ENCODE measurements around the gene PLVAP. TPM values are rescaled to one million over a fixed set of nuclear protein-coding genes. Genes with fewer than 3 reads are reported as not detected.

Gene PLVAP
- total RNA-seq, 2 experiments from 2014 or later: not detected

DNA sequence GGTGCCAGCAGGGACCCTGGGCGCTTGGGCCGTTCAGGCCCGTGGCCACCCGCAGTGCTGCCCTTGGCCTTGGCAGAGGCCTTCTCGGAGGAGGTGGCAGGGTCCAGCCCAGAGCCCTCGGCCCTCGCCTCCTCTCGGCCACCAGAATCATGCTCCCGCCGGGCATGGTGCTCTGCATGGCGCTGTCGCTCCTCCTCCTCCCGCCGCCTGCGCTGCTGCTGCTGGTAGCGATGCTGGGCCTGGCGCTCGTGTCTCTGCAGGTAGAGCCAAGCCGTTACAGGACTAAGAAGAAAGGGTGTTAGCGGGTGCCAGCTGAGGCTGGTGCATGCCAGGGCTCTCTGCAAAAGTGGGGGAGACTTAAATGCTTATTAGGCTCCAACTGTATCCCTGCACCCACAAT lies 52.0 kb downstream of the PLVAP start:
- POLR2A ChIA-PET: interaction anchor here (0.7 kb wide), 1 partner anchor 10 kb away, joined by 3 read pairs; no protein-coding TSS in a partner anchor
- ATAC-seq (no peak), DNase-seq (no peak)
- H3K4me1 Mint-ChIP-seq: peaks cover 10% of the 10 kb centered on the region
- H3K9me3 Mint-ChIP-seq (ENCODE audit: low read depth): no peaks in the 10 kb centered on the region
- no peak overlapping the region for H3K4me3 Mint-ChIP-seq
- peaks cover 13% of the 10 kb centered on the region for H3K36me3 Mint-ChIP-seq (ENCODE audit: low read depth)
- no peaks in the 10 kb centered on the region for H3K27me3 Mint-ChIP-seq
- CTCF ChIA-PET: no interaction called here
- no peak overlapping the region for H3K27ac Mint-ChIP-seq
- intact Hi-C loops (cut with DNase I, micrococcal nuclease): no loop called here

DNA sequence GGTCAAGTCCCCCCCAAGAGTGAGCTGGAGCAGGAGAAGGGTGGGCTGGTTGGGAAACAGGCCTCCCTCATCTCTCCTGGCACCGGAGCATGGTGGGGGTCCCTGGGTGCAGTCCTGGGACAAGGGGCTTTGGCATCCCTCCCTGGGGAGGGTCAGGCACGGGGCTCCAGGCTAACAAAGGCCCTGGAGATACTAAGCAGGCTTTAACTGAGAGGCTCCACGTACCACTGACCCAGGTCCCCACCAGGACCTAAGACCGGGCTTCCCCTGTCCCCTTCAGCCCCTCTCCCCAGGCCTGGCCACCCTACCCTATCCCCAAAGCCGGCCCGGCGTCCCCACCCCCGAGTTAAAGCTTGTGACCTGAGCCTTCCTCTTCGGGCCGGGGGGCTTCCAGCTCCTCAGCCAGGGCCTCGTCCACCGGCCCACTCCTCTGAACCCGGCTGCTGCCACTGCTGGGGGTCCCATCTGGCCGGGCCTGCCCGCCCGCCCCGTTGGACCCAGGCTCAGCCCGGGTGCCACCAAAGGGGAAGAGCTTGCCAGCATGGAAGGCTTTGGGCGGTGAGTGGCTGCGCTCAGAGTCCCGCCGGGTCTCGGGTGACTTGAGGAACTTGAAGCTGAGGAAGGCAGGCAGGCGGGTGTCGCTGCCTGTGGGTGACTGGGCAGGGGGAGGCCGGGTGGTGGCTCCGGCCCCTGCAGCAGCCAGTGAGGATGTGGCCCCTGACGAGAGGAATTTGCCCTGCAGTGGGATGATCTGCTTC lies 52.6 kb downstream of the PLVAP start:
- H3K4me3 Mint-ChIP-seq: no peak overlapping the region
- POLR2A ChIA-PET: interaction anchor here (0.7 kb wide), 1 partner anchor 11 kb away, joined by 3 read pairs; no protein-coding TSS in a partner anchor
- no peaks in the 10 kb centered on the region for H3K9me3 Mint-ChIP-seq (ENCODE audit: low read depth)
- H3K4me1 Mint-ChIP-seq: peaks cover 6% of the 10 kb centered on the region
- CTCF ChIA-PET: no interaction called here
- intact Hi-C loops (cut with DNase I, micrococcal nuclease): no loop called here
- no peak for ATAC-seq
- DNase-seq: no peak
- no peak overlapping the region for H3K27ac Mint-ChIP-seq
- peaks cover 16% of the 10 kb centered on the region for H3K36me3 Mint-ChIP-seq (ENCODE audit: low read depth)
- H3K27me3 Mint-ChIP-seq: no peaks in the 10 kb centered on the region

GRCh38 chr19:17323964-17324332 lies 53.2 kb downstream of the PLVAP start:
- DNase-seq (peak; percentile 45), ATAC-seq (peak; percentile 43)
- intact Hi-C loops (cut with DNase I, micrococcal nuclease): no loop called here
- ChIA-PET CTCF (no interaction called here), POLR2A (no interaction called here)
- Mint-ChIP-seq H3K4me3 (no peak overlapping the region), H3K36me3 (ENCODE audit: low read depth) (peaks cover 16% of the 10 kb centered on the region), H3K27ac (no peak overlapping the region), H3K27me3 (no peaks in the 10 kb centered on the region), H3K9me3 (ENCODE audit: low read depth) (no peaks in the 10 kb centered on the region), H3K4me1 (peaks cover 6% of the 10 kb centered on the region)

GRCh38 chr19:17323300-17323963 lies 53.7 kb downstream of the PLVAP start:
- DNase-seq (no peak), ATAC-seq (no peak)
- POLR2A ChIA-PET: no interaction called here
- H3K9me3 Mint-ChIP-seq (ENCODE audit: low read depth): no peaks in the 10 kb centered on the region
- peaks cover 16% of the 10 kb centered on the region for H3K36me3 Mint-ChIP-seq (ENCODE audit: low read depth)
- H3K27me3 Mint-ChIP-seq: no peaks in the 10 kb centered on the region
- intact Hi-C loops (cut with DNase I, micrococcal nuclease): no loop called here
- H3K4me3 Mint-ChIP-seq: no peak overlapping the region
- CTCF ChIA-PET: no interaction called here
- H3K4me1 Mint-ChIP-seq: peaks cover 6% of the 10 kb centered on the region
- no peak overlapping the region for H3K27ac Mint-ChIP-seq

GRCh38 chr19:17322854-17323253 lies 54.3 kb downstream of the PLVAP start:
- CTCF ChIA-PET: no interaction called here
- intact Hi-C loops (cut with DNase I, micrococcal nuclease): no loop called here
- POLR2A ChIA-PET: no interaction called here
- no peak overlapping the region for H3K27ac Mint-ChIP-seq
- no peaks in the 10 kb centered on the region for H3K9me3 Mint-ChIP-seq (ENCODE audit: low read depth)
- no peaks in the 10 kb centered on the region for H3K27me3 Mint-ChIP-seq
- no peak overlapping the region for H3K4me3 Mint-ChIP-seq
- H3K36me3 Mint-ChIP-seq (ENCODE audit: low read depth): peaks cover 16% of the 10 kb centered on the region
- peaks cover 4% of the 10 kb centered on the region for H3K4me1 Mint-ChIP-seq
- DNase-seq (no peak), ATAC-seq (no peak)

- ATAC-seq (no peak), DNase-seq (no peak)
- no peaks in the 10 kb centered on the region for H3K27me3 Mint-ChIP-seq
- H3K36me3 Mint-ChIP-seq (ENCODE audit: low read depth): peaks cover 16% of the 10 kb centered on the region
- H3K9me3 Mint-ChIP-seq (ENCODE audit: low read depth): no peaks in the 10 kb centered on the region
- intact Hi-C loops (cut with DNase I, micrococcal nuclease): no loop called here
- H3K4me1 Mint-ChIP-seq: peaks cover 3% of the 10 kb centered on the region
- no peak overlapping the region for H3K27ac Mint-ChIP-seq
- ChIA-PET POLR2A (interaction anchor here (0.7 to 0.9 kb wide), 2 partner anchors 13 to 248 kb away, joined by 3 read pairs; partner anchors contain the start of gene DDA1), CTCF (no interaction called here)
- no peak overlapping the region for H3K4me3 Mint-ChIP-seq
Measured at GRCh38 chr19:17321655-17322489, 55.3 kb downstream of the PLVAP start.

DNA sequence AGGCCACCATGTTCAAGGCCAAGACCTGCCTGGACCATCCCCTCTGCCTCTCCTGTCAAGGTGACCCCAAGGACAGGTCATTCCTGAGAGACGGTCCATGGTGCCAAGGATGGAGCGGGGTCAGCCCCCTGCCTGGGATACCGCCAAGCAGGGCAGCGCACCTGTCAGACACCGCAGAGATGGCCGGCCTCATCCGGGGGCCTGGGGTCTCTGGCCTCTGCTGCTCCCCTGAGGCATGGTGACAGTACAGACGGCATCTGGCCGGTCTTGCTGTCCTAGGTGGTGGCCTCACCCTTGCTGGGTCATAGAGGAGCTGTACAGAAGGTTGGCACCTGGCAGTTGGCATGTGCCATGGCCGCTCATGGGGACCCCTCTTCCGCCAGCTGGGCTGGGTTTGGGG lies 56.7 kb downstream of the PLVAP start:
- Mint-ChIP-seq H3K36me3 (ENCODE audit: low read depth) (peaks cover 26% of the 10 kb centered on the region), H3K9me3 (ENCODE audit: low read depth) (no peaks in the 10 kb centered on the region), H3K4me1 (peaks cover 3% of the 10 kb centered on the region), H3K4me3 (no peak overlapping the region), H3K27me3 (no peaks in the 10 kb centered on the region), H3K27ac (no peak overlapping the region)
- no peak for DNase-seq
- CTCF ChIA-PET: interaction anchor here (1.0 kb wide), 1 partner anchor 11 kb away, joined by 3 read pairs; the partner anchor contains the start of gene DDA1
- intact Hi-C loops (cut with DNase I, micrococcal nuclease): no loop called here
- ATAC-seq: no peak
- POLR2A ChIA-PET: interaction anchor here (1.1 kb wide), 1 partner anchor 52 kb away, joined by 3 read pairs; no protein-coding TSS in a partner anchor

- Mint-ChIP-seq H3K4me3 (no peak overlapping the region), H3K27ac (no peak overlapping the region), H3K36me3 (ENCODE audit: low read depth) (peaks cover 27% of the 10 kb centered on the region), H3K4me1 (peaks cover 3% of the 10 kb centered on the region), H3K9me3 (ENCODE audit: low read depth) (no peaks in the 10 kb centered on the region), H3K27me3 (no peaks in the 10 kb centered on the region)
- ATAC-seq (no peak), DNase-seq (no peak)
- POLR2A ChIA-PET: interaction anchor here (1.1 kb wide), 1 partner anchor 53 kb away, joined by 3 read pairs; no protein-coding TSS in a partner anchor
- CTCF ChIA-PET: no interaction called here
- intact Hi-C loops (cut with DNase I, micrococcal nuclease): no loop called here
Measured at GRCh38 chr19:17319473-17320238, 57.5 kb downstream of the PLVAP start.

DNA sequence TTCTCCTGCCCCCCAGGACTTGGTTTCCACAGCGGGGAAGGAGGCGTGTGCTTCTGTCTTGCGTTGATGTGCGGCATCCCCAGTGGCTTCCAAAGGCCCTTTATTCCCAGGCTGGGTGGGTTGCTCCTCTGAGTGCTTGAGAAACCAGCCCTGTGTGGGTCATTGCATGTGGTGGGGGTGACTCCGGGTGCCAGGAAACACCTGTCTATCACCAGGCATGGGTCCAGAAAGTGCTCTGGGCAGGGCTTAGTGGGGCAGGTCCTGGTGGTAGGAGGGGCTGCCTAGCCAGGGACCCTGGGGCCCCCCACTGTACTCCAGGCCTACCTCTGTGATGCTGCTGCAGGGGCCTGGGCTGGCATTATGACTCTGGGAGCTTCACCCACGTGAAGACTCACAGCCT lies 58.2 kb downstream of the PLVAP start:
- DNase-seq: no peak
- ChIA-PET CTCF (no interaction called here), POLR2A (interaction anchor here (0.7 to 1.0 kb wide), 2 partner anchors 10 to 23 kb away, joined by 4 read pairs; partner anchors contain the start of gene DDA1)
- no peak overlapping the region for H3K4me3 Mint-ChIP-seq
- intact Hi-C loops (cut with DNase I, micrococcal nuclease): no loop called here
- H3K36me3 Mint-ChIP-seq (ENCODE audit: low read depth): peaks cover 32% of the 10 kb centered on the region
- H3K9me3 Mint-ChIP-seq (ENCODE audit: low read depth): no peaks in the 10 kb centered on the region
- no peak for ATAC-seq
- H3K27me3 Mint-ChIP-seq: no peaks in the 10 kb centered on the region
- peaks cover 3% of the 10 kb centered on the region for H3K4me1 Mint-ChIP-seq
- H3K27ac Mint-ChIP-seq: no peak overlapping the region

- no peak for DNase-seq
- intact Hi-C loops (cut with DNase I, micrococcal nuclease): no loop called here
- CTCF ChIA-PET: no interaction called here
- Mint-ChIP-seq H3K9me3 (ENCODE audit: low read depth) (no peaks in the 10 kb centered on the region), H3K27me3 (no peaks in the 10 kb centered on the region), H3K36me3 (ENCODE audit: low read depth) (peaks cover 22% of the 10 kb centered on the region), H3K27ac (no peak overlapping the region), H3K4me3 (no peak overlapping the region), H3K4me1 (peaks cover 20% of the 10 kb centered on the region)
- POLR2A ChIA-PET: no interaction called here
- ATAC-seq: no peak
Measured at GRCh38 chr19:17314007-17314593, 63.0 kb downstream of the PLVAP start.

Measured in activated CD4-positive, alpha-beta T cell treated with anti-CD3 and anti-CD28 coated beads for 36 hours (primary cell).